SKM-1 (cell line): ENCODE results near the gene ZNF334.

Experiments
- DNase-seq: peaks from one replicate; lab custom pipeline; 2025; ENCODE audit not compliant: unreplicated experiment; lab: John Stamatoyannopoulos, UW

The ZNF334 gene

DNA sequence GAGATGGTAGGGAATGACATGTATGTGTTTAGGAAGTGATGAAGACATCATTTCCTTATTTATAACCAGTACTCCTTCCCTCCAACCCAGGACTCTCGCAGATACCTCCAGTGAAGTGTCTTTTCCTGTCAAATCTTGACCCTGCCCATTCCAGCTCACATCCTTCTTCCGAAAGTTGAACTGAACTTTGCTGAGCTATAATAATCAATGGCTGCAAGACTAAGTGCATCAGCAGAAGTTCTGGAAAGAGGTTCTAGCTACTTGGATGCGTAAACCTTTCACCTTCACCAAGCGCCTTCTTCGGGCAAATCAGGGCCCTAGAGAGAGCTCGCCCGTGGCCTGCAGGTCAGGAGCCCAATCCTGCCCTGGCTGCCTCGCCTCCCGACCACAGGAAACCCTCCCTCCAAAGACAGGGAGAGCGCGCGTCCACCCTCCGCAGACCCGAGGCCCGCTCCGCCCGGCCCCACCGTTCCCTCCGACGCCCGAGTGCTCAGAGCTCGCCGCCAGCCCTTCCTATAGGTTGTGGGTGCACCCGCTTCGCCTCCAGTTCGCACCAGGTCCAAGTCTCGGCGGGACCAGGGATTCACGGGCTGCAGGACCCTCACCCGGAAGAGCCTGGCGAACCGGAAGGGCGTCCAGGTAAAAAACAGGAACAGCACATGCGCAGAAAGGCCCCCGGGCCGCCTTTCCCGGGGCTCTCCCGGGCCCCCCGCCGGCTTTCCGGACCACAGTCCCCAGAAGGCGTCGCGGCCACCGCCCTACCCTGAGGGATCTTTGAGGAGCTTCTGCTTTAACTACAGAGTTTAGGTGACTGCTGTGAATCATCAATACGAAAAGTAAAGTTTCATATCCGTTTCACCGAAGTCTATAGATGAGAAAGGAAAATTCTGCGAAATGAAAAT lies at the start of gene ZNF334:
ZNF334 (minus strand) TSS at position 617 of the 902 bp plus-strand sequence. CDS start 1,457 bp downstream, outside the sequence.
- peak; percentile 16 for DNase-seq

DNA sequence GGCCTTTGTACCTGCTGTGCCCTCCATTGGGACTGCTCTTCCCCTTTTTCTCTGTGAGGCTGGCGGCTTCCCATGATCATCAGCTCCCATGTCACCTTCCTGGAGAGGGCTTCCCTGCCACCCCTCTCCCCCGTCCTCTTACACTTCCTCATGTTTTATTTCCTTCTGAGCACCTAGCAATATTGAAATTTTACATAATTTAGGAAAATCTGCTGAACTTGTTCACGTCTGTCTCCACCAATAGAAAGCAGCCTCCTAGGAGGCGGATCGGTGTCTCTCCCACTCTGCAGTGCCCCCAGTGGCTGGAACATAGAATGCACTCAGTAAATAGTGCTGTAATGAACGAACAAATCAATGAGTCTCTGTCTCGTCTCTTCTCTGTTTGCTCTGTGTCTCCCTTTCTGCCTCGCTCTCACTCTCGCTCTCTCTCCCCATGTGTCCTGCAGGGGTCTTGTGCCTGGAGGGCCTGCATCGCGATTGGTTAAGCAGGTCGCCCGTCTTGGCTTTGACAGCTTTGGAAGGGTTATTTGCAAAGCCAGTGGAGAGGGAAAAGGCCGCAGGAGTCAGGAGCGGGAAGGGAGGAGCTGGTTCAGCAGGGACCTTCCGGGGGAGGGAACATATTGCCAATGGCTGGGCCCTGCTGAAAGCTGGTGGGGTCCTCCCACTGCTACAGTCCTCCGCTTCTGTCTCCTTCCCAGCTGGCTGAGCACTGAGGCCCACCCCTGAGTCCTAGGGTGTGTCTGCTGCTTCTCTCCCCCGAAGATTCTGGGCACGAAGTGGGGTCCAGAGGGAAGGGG lies 49.2 kb upstream of the ZNF334 start:
- peak; percentile 70 for DNase-seq

DNA sequence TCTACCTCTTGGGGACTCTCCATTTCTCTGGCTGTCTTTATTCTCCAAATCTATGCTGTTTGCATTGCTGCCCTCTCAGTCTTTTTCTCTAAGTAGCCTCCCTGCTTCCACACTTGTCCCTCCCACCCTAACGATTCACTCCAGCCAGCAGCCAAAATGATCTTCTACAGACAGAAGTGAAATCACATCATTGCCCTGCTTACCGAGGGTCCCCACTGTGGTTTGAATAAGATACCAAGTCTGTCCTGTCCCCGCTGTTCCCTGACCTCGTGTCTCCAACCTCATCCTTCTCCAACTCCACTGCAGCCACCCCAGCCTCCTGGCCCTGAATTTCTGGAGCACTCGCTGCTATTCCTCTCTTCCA lies 48.6 kb upstream of the ZNF334 start:
- DNase-seq, result no peak

DNA sequence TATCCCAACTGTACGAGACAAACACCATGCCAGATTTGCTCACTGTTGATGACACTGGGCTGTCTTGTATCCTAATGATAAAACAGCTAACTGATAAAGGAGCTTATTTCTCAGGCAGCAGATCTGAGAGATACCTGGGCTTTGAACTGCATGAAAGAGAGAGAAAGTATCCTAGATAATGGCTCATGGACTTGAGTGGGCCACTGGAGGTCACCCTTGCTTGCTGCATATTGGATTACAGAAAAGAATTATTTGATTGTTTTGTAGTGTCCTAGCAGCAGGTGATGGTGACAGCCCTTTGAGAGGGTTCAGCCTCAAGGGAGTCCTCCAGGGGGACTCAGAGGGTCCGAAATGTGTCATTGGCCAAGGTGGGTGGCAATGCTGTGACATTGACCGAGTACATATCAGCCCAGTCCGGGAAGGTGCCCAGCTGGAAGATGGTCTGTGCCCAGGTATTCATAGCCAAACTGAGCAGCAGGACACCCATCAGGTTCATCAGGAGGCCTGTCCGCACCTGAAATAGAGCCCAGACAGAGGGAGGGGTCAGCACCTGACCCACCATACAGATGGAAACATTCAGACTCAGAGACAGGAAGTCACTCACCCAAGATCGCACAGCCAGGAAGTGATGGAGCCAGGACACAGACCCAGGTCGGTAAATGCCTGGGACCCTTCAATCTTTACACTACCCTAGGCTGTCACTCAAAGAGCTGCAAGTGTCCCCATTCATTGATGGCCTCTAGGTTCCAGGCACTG lies 46.5 kb upstream of the ZNF334 start:
- DNase-seq, result no peak

DNA sequence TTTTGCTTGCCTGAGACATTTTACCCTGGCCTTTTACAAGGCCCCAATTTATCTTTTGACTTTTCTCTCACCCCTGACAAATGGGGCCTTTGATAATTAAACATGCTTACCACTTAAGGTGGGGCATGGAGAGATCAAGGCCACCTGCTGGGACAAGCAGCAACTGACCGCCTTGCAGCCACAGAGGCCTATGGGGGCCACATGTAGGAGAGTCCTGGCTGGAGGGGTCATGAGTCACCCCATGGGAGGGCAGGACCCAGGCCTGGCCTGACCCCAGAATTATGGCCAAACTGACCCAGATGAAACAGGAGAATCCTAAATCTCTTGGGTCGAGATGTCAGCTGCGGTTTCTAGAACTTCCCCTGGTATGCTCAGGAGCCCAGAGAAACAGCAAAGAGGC lies 45.6 kb upstream of the ZNF334 start:
- no peak for DNase-seq

DNA sequence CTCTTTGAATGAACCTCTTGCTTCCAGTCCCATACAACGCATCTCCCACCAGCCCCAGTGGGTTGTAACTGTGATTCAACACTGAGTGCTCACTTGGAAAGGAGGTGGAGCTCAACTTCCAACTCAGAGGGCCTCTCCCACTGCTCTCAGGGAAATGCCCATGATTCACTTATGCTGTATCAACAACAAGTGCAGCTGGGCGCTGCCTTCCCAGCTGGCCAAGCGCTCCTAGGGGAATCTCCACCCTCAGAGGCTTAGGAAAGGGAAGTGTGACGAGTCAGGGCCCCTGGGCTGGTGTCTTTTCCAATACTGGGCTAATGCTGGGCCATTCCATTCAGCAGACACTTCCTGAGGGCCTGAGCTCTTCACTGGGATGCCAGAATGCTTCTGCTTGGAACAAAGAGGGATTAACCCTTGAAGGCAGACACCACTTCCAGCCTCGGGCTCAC lies 45.2 kb upstream of the ZNF334 start:
- no peak for DNase-seq

DNA sequence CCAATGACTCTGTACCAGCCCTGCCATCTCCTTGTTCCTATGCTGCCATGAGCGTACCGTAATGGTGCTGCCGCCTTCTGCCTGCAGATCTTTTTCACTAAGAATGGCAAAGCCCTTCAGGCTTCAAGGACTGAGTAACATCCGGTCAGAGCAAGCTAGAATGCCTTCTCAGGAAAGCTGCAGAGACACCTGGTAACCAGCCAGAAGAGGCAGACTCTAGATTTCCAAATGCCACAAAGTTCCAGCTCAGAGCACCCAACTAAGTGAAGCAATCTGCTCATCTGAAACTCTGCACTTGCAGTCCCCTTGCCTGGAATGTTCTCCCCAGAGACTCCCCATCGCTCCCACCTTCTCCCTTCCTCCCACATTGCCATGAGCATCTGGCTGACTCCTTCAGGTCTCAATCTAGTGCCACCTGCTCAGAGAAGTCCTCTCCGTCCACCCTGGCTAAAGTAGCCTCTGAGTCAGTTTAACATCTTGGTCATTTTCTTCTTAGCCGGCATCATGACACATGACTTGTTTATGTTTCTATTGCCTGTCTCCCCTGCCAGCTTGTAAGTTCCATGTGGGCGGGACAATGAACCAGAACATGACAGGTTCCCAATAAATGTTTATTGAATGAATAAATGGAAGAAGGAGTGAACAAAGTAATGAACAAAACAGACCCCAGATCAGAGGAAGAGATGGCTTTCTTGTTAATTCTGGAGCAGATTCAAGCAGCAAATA lies 44.0 kb upstream of the ZNF334 start:
- no peak for DNase-seq

DNA sequence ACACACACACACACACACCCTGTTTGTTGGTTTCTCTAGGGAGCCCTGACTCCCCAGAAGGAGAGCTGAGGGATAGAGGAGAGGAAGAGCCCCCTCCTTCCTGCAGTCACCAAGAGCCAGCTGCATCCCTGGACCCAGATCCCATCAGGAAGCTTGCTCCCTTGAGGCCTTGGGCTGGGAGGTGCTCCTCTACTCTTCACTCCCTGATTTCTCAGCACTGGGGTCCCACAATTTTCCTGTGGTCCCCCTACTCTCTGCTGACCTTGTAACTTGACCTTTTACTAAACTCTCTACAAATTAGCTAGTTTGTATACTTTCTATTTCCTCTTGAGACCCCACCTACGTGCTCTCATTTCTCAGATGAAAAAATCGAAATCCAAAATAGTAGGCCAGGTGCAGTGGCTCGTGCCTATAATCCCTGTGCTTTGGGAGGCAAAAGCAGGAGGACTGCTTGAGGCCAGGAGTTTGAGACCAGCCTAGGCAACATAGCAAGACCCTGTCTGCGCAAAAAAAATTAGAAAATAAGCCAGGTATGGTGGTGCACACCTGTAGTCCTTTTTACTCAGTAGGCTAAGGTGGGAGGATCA lies 42.1 kb upstream of the ZNF334 start:
- no peak for DNase-seq

DNA sequence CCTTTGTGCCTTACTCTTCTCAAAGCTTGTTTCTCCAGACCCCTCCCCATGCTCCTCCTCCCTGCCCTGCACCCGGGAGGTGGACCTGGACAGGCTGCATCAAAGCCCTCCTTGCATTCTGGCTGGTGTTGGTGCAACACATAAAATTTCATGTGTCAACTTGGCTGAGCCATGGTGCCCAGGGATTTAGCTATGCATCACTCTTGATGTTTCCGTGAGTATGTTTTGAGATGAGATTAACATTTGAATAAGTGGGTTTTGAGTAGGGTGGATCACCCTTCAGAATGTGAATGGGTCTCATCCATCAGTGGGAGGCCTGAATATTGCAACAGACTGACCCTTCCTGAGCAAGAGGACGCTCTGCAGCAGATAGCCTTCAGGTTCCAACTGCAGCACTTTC lies 41.5 kb upstream of the ZNF334 start:
- no peak for DNase-seq

DNA sequence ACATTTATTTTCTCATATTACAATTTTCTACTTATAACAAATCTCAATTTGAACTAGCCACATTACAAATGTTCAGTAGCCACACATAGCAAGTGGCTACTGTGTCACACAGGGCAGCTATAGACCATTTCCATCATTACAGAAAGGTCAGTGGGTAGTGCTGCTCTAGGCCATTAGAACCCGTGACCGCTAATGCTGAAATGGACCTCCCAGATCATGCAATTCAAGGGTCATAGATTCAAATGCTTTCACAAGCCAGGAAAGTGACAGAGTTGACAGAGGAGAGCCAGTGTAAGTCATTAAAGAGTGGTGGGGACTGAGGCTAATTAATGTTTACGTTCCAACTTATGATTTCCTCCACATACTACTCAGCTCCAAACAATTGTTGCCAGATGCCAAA lies 40.6 kb upstream of the ZNF334 start:
- DNase-seq, result no peak

DNA sequence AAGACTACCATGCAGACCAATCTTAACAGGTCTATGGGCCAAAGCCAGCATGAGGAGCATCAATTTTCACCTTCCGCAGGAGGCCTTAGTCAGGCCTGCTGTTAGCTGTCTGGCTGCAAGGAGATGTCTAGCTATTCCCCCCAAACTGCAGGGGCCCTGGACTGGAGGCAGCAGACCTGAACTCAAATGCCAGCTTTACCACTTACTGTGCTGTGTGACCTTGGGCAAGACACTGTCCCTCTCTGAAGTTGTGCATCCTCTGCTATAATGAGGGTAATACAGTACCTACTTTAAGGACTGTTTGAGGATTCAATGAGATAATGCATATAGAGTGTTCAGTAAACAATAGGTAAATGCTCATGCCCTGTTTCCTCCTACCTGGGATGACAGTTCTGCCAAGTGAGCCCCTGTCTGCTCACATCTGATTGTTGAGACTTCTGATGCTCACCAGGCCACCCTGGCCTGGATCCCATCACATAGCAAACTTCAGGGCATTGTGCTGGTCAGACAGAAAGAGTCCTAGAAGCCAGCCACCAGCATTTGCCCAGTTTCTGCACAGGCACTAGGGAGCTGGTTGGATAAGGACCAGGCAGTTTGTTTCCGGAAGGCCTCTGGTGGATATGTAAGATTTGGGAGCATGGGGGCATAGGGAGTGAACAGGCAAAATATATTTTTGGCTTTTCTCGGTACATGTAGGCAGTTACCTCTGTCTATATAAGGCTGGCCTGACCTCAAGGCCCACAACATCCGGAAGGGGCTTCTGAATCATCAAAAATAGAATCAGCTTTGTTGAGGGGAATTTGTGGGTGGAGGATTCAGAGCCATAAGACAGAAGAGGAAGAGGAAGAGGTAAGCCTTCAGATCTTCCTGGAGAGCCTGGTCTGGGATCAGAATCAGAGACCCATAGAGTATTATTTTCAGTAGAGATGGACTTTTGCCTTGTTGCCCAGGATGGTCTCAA lies 39.4 kb upstream of the ZNF334 start:
- peak; percentile 61 for DNase-seq

DNA sequence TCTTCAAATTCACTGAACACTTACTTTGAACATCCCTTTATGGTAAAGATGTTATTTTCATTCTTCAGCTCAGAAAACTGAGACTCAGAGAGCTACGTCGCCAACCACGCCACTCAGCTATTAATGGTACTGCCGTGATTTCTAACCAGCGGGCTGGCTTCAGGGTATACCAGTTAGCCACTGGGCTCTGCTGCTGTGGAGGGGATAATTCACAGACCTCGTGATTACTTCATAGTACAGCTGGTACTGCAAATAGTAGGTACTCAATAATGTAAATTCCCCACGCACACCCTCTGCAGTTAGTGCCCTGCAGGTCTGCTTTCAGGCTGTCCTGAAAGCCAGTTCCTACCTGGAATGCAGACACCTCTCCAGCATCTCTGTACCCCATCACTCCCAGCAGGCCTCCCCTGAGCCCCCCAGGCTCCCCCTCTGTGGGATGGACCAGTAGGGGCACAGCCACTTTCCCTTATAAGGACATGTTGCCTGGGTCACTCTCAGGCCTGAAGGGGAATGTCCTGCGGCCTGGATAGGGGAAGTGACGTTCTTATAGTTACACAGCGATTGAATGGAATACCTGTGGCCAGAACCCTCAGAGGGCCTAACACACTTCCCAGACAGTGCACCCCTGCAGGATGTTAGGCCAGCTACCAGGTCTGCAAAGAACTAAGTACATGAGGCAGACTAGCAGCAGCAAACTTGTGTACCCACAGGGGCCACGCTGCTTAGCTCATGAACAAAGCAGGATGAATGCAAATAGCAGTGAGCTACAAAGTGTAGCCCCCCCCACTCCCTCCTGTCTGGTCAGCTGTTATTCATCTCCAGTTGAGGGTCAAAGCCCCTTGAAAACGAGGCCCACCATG lies 38.4 kb upstream of the ZNF334 start:
- DNase-seq, result no peak

DNA sequence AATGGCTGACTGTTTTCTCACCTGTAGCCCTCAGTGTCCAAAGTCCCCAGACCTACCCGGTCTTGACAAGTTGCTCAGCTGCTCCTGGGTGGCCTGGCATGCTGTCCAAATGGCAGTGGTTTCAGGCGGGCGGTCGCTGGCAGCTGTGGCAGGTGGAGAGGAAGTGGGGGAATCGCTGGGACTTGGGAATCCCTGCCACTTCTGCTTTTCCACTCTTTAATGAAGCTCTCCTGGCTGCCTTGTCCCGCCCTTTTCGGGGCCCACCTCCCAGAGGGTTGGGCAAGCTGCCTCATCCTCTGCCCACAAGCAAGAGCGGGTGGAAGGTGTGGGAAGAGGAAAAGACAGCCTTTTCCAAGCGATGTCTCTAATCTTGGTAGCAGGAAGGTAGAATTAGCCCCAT lies 37.1 kb upstream of the ZNF334 start, which contains the start of gene OCSTAMP:
OCSTAMP (minus strand) TSS at position 194 of the 400 bp plus-strand sequence; CDS start at position 100, 94 bp downstream.
- peak; percentile 24 for DNase-seq

DNA sequence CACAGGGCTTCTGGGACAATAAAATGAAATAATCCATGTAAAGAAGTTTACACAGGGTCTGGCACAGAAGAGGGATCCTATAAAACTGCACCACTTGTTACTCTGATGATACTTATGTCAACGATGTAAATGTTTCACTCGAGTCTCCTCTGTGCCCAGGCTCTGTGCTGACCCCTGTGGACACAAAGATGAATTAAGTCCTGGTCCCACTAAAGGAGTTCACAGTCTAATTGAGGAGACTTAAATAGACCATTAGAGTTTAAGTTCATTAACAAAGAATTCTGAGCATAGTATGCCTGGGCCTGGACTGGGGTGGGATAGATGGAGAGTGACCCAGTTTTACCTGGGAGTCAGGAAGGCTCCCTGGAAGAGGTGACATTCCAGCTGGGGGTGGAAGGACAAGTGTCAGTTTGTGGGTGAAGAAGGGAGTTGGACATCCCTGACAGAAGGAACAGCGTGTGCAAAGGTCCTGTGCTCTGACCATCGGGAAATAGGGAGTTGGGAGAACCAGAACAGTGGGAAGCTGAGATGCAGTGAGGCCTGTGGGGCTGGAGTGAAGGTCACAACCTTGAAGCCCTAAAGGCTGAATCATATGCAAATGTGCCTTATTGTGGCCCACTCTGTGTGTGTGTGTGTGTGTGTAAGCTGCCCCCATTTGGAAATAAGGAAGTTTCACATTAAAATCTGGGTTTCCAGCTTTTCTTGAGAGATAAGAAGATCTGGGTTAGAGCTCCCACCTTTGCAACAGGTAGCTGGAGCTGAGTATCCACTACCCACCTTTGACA lies 36.0 kb upstream of the ZNF334 start:
- DNase-seq, result no peak

DNA sequence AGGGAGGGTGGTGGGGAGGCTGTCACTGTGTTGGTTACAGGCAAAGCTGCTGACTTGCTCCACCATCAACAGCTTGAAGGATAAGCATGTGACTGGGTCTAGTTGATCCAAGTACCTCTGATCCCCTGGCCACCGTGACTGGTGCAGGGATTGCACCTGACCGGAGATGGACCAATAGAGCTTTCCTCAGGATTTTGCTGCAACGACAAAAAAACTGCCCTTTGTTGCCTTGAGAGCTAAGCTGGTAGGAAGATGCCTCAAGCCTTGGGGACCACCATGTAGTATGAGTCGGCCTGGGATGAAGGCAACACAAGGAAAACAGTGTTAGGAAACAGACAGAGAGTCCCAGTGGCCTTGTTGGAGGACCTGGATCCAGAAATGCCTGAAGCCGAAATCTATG lies 35.3 kb upstream of the ZNF334 start:
- DNase-seq, result no peak

DNA sequence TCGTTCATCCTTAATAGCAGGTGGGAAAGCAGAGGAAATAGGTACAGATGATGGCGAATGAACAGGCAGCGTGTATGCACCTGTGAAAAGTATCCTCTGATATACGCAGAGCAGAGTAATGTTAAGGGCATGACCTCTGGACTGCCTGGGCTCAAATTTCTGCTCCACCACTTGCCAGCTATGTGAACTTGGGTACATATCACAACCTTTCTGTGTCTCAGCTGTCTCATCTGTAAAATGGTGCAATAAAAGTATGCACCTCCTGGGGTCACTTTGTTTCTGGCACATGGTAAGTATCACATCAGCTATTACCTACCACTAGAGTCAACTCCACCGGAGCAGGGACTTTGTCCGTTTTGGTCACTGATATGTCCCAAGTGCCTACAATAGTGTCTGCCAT lies 34.6 kb upstream of the ZNF334 start:
- DNase-seq, result no peak

DNA sequence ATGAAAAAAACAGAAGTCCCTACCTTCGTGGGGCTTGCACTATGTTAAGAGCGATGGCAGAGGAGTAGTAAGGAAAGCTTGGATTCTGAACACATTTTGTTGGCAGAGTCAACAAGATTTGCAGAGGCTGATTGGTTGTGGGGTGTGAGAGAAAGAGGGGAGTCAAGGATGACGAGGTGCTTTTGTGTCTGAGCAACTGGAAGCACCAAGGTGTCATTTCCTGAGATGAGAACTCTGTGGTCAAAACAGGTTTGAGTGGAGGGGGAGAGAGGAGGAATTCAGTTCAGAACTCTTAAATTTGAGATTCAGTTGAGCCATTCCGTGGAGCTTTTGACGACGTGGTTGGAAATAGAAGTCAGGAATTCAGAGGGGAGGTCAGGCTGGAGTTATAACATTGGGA lies 33.6 kb upstream of the ZNF334 start:
- no peak for DNase-seq
